IMR-90 (cell line): Measurements from ENCODE around the gene GRM5. TPM values are rescaled to one million over a fixed set of nuclear protein-coding genes. Genes with fewer than 3 reads are reported as not detected.
A peak's percentile ranks its signal among the peaks of the same experiment; 100 is the strongest.

Experiments used
- ATAC-seq: fragments of 200-7000 bp; cut with Tn5 transposase; 2 replicates; pipeline ENCODE4 v1.9.1; 2020; ENCODE audit warnings: low read depth, mild to moderate bottlenecking, moderate library complexity
- BruUV-seq: library from RNA; stranded (reverse); fragments of 400-500 nt; replicated peaks from 2 replicates; lab custom pipeline; 2021; lab: Mats Ljungman, UMichigan
- CTCF ChIA-PET: fragments of 300-600 bp; formaldehyde crosslinking; extraction: SDS; loops from one replicate; lab custom pipeline; 2021; ENCODE audit warnings: antibody characterized with exemption; lab: Yijun Ruan, JAX
- POLR2A ChIA-PET: fragments of 300-600 bp; sonication (Branson Sonifier 250); formaldehyde crosslinking; loops from one replicate; lab custom pipeline; 2022; ENCODE audit warnings: antibody characterized with exemption; ENCODE audit not compliant: unreplicated experiment; lab: Charles Lee
- DNase-seq: peaks from one replicate; pipeline ENCODE4 v3.0.0; 2013
- H2AFZ ChIP-seq: replicated peaks from 2 replicates; pipeline ENCODE3; 2013; ENCODE audit warnings: low read length, mild to moderate bottlenecking; ENCODE audit not compliant: poor library complexity
- H2AK5ac ChIP-seq: 2 replicates; pipeline ENCODE4 v1.6.1; 2013; ENCODE audit warnings: low read depth, low read length, inconsistent platforms
- H2AK9ac ChIP-seq: replicated peaks from 2 replicates; pipeline ENCODE3; 2013; ENCODE audit warnings: mild to moderate bottlenecking, low read depth, low read length, moderate library complexity; ENCODE audit not compliant: poor library complexity
- H2BK120ac ChIP-seq: 2 replicates; pipeline ENCODE4 v1.6.1; 2013; ENCODE audit warnings: low read depth, low read length, inconsistent platforms
- H2BK15ac ChIP-seq: 3 replicates; pipeline ENCODE4 v1.6.1; 2013; ENCODE audit warnings: low read depth, low read length, inconsistent platforms
- H2BK20ac ChIP-seq: 2 replicates; pipeline ENCODE4 v1.6.1; 2013; ENCODE audit warnings: low read depth, mild to moderate bottlenecking, inconsistent platforms, low read length, moderate library complexity
- H2BK5ac ChIP-seq: 2 replicates; pipeline ENCODE4 v1.6.1; 2013; ENCODE audit warnings: mild to moderate bottlenecking, low read depth, low read length, inconsistent platforms; ENCODE audit not compliant: poor library complexity, severe bottlenecking
- H3K14ac ChIP-seq: replicated peaks from 2 replicates; pipeline ENCODE4 v1.6.1; 2013; ENCODE audit warnings: low read depth, low read length, inconsistent platforms
- H3K18ac ChIP-seq: 2 replicates; pipeline ENCODE4 v1.6.1; 2013; ENCODE audit warnings: low read depth, low read length, control low read depth
- H3K23ac ChIP-seq: 2 replicates; pipeline ENCODE4 v1.6.1; 2013; ENCODE audit warnings: low read depth, low read length, inconsistent platforms
- H3K27ac ChIP-seq: 2 replicates; pipeline ENCODE4 v1.5.1; 2013; ENCODE audit warnings: mild to moderate bottlenecking, control low read depth, low read length; ENCODE audit not compliant: insufficient read depth
- H3K27me3 ChIP-seq: 2 replicates; pipeline ENCODE4 v1.6.1; 2013; ENCODE audit warnings: low read length; ENCODE audit not compliant: control insufficient read depth, insufficient read depth
- H3K36me3 ChIP-seq: 2 replicates; pipeline ENCODE4 v1.6.1; 2013; ENCODE audit warnings: low read length, mixed read lengths; ENCODE audit not compliant: control insufficient read depth, insufficient read depth
- H3K4ac ChIP-seq: 2 replicates; pipeline ENCODE4 v1.6.1; 2013; ENCODE audit warnings: low read depth, low read length, inconsistent platforms
- H3K4me1 ChIP-seq: 2 replicates; pipeline ENCODE4 v1.6.1; 2013; ENCODE audit warnings: low read length, mixed read lengths; ENCODE audit not compliant: control insufficient read depth, insufficient read depth
- H3K4me2 ChIP-seq: 2 replicates; pipeline ENCODE4 v1.6.1; 2013; ENCODE audit warnings: low read depth, mild to moderate bottlenecking, control low read depth, low read length, moderate library complexity
- H3K4me3 ChIP-seq: 2 replicates; pipeline ENCODE4 v1.5.1; 2013; ENCODE audit warnings: low read depth, mild to moderate bottlenecking, control low read depth, low read length, moderate library complexity; ENCODE audit not compliant: insufficient read depth
- H3K56ac ChIP-seq: 2 replicates; pipeline ENCODE4 v1.6.1; 2013; ENCODE audit warnings: low read length, inconsistent platforms; ENCODE audit not compliant: insufficient read depth; ENCODE audit errors: extremely low read depth
- H3K79me1 ChIP-seq, 2 experiments: 2 replicates each; pipeline ENCODE4 v1.6.1; 2013; ENCODE audit warnings: low read length in 2 of 2, inconsistent platforms in 1 of 2, low read depth in 1 of 2
- H3K9ac ChIP-seq: 2 replicates; pipeline ENCODE4 v1.6.1; 2013; ENCODE audit warnings: low read depth, low read length, control low read depth
- H3K9me1 ChIP-seq: 2 replicates; pipeline ENCODE4 v1.6.1; 2013; ENCODE audit warnings: low read length, inconsistent platforms; ENCODE audit not compliant: insufficient read depth
- H3K9me3 ChIP-seq: 2 replicates; pipeline ENCODE4 v1.6.1; 2013; ENCODE audit warnings: low read length; ENCODE audit not compliant: control insufficient read depth, insufficient read depth
- H4K20me1 ChIP-seq: 2 replicates; pipeline ENCODE4 v1.6.1; 2013; ENCODE audit warnings: low read length, inconsistent platforms; ENCODE audit not compliant: insufficient read depth
- H4K5ac ChIP-seq: 2 replicates; pipeline ENCODE4 v1.6.1; 2013; ENCODE audit warnings: mild to moderate bottlenecking, low read depth, low read length, control low read depth
- H4K8ac ChIP-seq, 2 experiments: 2 replicates each; pipeline ENCODE4 v1.6.1; 2013; ENCODE audit warnings: low read depth in 2 of 2, low read length in 2 of 2, control low read depth in 1 of 2, inconsistent platforms in 1 of 2
- H4K91ac ChIP-seq: 2 replicates; pipeline ENCODE4 v1.6.1; 2013; ENCODE audit warnings: low read depth, low read length, inconsistent platforms; ENCODE audit not compliant: insufficient read depth
- SMC3 ChIP-seq: fragments of 150-350 bp; IDR thresholded peaks from 2 replicates; pipeline ENCODE4 v1.6.1; 2016; ENCODE audit warnings: low read depth, mild to moderate bottlenecking, antibody characterized with exemption, low read length, moderate library complexity
- WGBS, 2 experiments: methylation state at CpG; one replicate each; pipeline versions ENCODE4 v1.1.5 to v1.1.7; 2013; ENCODE audit warnings: missing lambda C conversion rate in 2 of 2; ENCODE audit not compliant: insufficient read length in 1 of 2; ENCODE audit errors: extremely low coverage in 2 of 2; 5-methylcytosine and 5-hydroxymethylcytosine counted together
- dilution Hi-C: fragments of 300-500 bp; cut with HindIII; formaldehyde crosslinking; loops from one replicate; pipeline ENCODE4 v1.14.3; 2018; ENCODE audit warnings: low sequenced_read_pairs; ENCODE audit not compliant: unreplicated experiment
- in situ Hi-C: fragments of 300-500 bp; cut with MboI; formaldehyde crosslinking; loops from 3 replicates; pipeline ENCODE4 v1.14.3; 2019; ENCODE audit warnings: low sequenced_read_pairs, inconsistent platforms, mixed read lengths
- intact Hi-C: fragments of 100-400 bp; cut with micrococcal nuclease; formaldehyde crosslinking; loops from 2 replicates; pipeline ENCODE4 v1.10.0; 2022
- polyA plus RNA-seq, 3 experiments: library from polyadenylated mRNA; depleted of rRNA; stranded (reverse); fragments of >200 nt; gene quantifications; 2 replicates each; pipeline ENCODE4 v1.2.3, GENCODE V29; 2012; ENCODE audit warnings: low replicate concordance in 1 of 3
- total RNA-seq: library from RNA; depleted of rRNA; stranded (reverse); fragments of >200 nt; gene quantifications from 2 replicates; pipeline ENCODE4 v1.2.3, GENCODE V29; 2012
- TF ChIP-seq, protein P1 (sequence below): fragments of 150-350 bp; IDR thresholded peaks from 2 replicates; pipeline ENCODE4 v1.6.1; 2016; ENCODE audit warnings: low read depth, mild to moderate bottlenecking, low read length, moderate library complexity, borderline replicate concordance

The GRM5 gene
- total and polyA plus RNA-seq, 2 of the 4 experiments (the other 2 are of a cell fraction) = under 0.01 TPM

DNA sequence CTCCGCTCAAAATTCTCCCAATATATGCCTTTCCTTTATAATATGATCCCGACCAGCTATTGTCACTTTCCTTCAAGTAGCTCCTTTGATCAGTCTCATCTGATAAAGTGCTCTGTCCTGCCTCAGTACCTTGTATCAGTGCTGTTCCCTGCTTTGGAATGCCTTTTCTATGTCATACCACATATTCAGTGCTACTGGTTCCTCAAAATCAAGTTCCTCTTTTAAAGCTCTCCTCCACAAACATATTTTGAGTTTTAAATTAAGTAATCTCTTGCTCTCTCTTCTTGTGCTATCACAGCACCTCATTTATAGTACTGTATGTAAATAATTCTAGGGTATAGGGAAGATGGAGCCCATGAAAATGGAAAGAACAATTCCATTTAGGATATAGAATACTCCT lies 591.1 kb downstream of the GRM5 start:
- peak overlapping the region; percentile 98 for H2BK20ac ChIP-seq
- H3K9me1 ChIP-seq = peaks cover 7% of the 10 kb centered on the region
- 0 out of 2 replicates have a peak overlapping the region, but pooled peaks have one; percentile 67 for H3K23ac ChIP-seq
- peak overlapping the region; percentile 60; the same call in 1 of the 2 replicates for H4K91ac ChIP-seq
- peak overlapping the region; percentile 91; the same call in 1 of the 2 replicates for H2AK5ac ChIP-seq
- H3K9ac ChIP-seq = no peak overlapping the region
- H4K20me1 ChIP-seq = no peaks in the 10 kb centered on the region
- peak overlapping the region; percentile 92 for H2BK120ac ChIP-seq
- H3K4ac ChIP-seq = peak overlapping the region; percentile 82
- peaks cover 8% of the 10 kb centered on the region for H3K4me1 ChIP-seq
- H3K18ac ChIP-seq = peak overlapping the region; percentile 85; the same call in 1 of the 2 replicates
- H4K8ac ChIP-seq = 0 out of 4 replicates have a peak overlapping the region, but pooled peaks of 1 of the 2 experiments have one; percentile 28
- H3K4me3 ChIP-seq = no peak overlapping the region
- H3K9me3 ChIP-seq = no peaks in the 10 kb centered on the region
- in situ Hi-C loops = no loop called here
- ChIA-PET CTCF (no interaction called here), POLR2A (no interaction called here)
- no peak overlapping the region for H3K56ac ChIP-seq
- H2BK15ac ChIP-seq = peak overlapping the region; percentile 96
- H3K27me3 ChIP-seq = no peaks in the 10 kb centered on the region
- BruUV-seq = no TSS peak
- no peak overlapping the region; the same call in 1 of the 2 replicates for H4K5ac ChIP-seq
- H2AFZ ChIP-seq = no peak overlapping the region
- dilution Hi-C loops = no loop called here
- no peaks in the 10 kb centered on the region for H3K79me1 ChIP-seq
- TF ChIP-seq, protein P1, sequence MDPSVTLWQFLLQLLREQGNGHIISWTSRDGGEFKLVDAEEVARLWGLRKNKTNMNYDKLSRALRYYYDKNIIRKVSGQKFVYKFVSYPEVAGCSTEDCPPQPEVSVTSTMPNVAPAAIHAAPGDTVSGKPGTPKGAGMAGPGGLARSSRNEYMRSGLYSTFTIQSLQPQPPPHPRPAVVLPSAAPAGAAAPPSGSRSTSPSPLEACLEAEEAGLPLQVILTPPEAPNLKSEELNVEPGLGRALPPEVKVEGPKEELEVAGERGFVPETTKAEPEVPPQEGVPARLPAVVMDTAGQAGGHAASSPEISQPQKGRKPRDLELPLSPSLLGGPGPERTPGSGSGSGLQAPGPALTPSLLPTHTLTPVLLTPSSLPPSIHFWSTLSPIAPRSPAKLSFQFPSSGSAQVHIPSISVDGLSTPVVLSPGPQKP = no peak
- no peak for TF ChIP-seq SMC3
- ATAC-seq = no peak
- no peak overlapping the region for H3K4me2 ChIP-seq
- intact Hi-C loops = no loop called here
- H3K27ac ChIP-seq = no peak overlapping the region
- WGBS, 2 experiments = 100% methylated on average over 1 of the region's 2 CpGs
- H2AK9ac ChIP-seq = no peak overlapping the region
- DNase-seq = no peak
- H2BK5ac ChIP-seq = no peak overlapping the region
- H3K36me3 ChIP-seq = no peaks in the 10 kb centered on the region
- H3K14ac ChIP-seq = peak overlapping the region; percentile 68; the same call in 1 of the 2 replicates
